Smooth muscle cell (in vitro differentiated cells): Measurements from ENCODE around the gene LIN28B. TPM values are rescaled to one million over a fixed set of nuclear protein-coding genes. Genes with fewer than 3 reads are reported as not detected.

Experiments
- DNase-seq: peaks from one replicate; lab custom pipeline; 2025; ENCODE audit not compliant: unreplicated experiment; lab: John Stamatoyannopoulos, UW
- H2AFZ ChIP-seq: fragments of 200-600 bp; sonication (generic); 2 replicates; pipeline ENCODE4 v1.6.0; 2016; ENCODE audit warnings: antibody characterized with exemption, low read depth, mild to moderate bottlenecking
- H3F3A ChIP-seq: fragments of 200-600 bp; sonication (generic); 2 replicates; pipeline ENCODE4 v1.6.0; 2017; ENCODE audit warnings: antibody characterized with exemption, low read depth
- H3K27ac ChIP-seq: fragments of 200-600 bp; sonication (generic); 2 replicates; pipeline ENCODE4 v1.5.1; 2016; ENCODE audit warnings: low read depth, mild to moderate bottlenecking
- H3K27me3 ChIP-seq: fragments of 200-600 bp; sonication (generic); 2 replicates; pipeline ENCODE4 v1.6.1; 2016; ENCODE audit warnings: low read depth, mild to moderate bottlenecking
- H3K36me3 ChIP-seq: fragments of 200-600 bp; sonication (generic); 2 replicates; pipeline ENCODE4 v1.5.1; 2016; ENCODE audit warnings: low read depth
- H3K4me1 ChIP-seq: fragments of 200-600 bp; sonication (generic); 2 replicates; pipeline ENCODE4 v1.5.1; 2016; ENCODE audit warnings: low read depth
- H3K4me2 ChIP-seq: fragments of 200-600 bp; sonication (generic); 2 replicates; pipeline ENCODE4 v1.6.0; 2016; ENCODE audit warnings: mild to moderate bottlenecking
- H3K4me3 ChIP-seq: fragments of 200-600 bp; sonication (generic); 2 replicates; pipeline ENCODE4 v1.5.1; 2016; ENCODE audit warnings: mild to moderate bottlenecking
- H3K79me2 ChIP-seq: fragments of 200-600 bp; sonication (generic); 2 replicates; pipeline ENCODE4 v1.6.0; 2016; ENCODE audit warnings: low read depth, mild to moderate bottlenecking
- H3K9ac ChIP-seq: fragments of 200-600 bp; sonication (generic); 2 replicates; pipeline ENCODE4 v1.6.0; 2016; ENCODE audit warnings: low read depth
- H3K9me3 ChIP-seq: fragments of 200-600 bp; sonication (generic); replicated peaks from 2 replicates; pipeline ENCODE4 v1.5.1; 2016; ENCODE audit warnings: low read depth
- H4K20me1 ChIP-seq: fragments of 200-600 bp; sonication (generic); 2 replicates; pipeline ENCODE4 v1.6.0; 2016; ENCODE audit warnings: low read depth
- WGBS: methylation state at CpG from one replicate; pipeline ENCODE4 v1.1.7; 2016; ENCODE audit warnings: low lambda C conversion rate; 5-methylcytosine and 5-hydroxymethylcytosine counted together
- polyA plus RNA-seq: library from polyadenylated mRNA; unstranded; fragments of >200 nt; fragmentation: Nextera tagmentation; extraction: Ambion mirVana; gene quantifications from 2 replicates; pipeline ENCODE4 v1.2.1, GENCODE V29; 2016
- small RNA-seq: library from RNA; depleted of rRNA; stranded (forward); fragments of <200 nt; gene quantifications from one replicate; pipeline ENCODE3, GENCODE V24; 2014
- total RNA-seq: library from RNA; depleted of rRNA; stranded (reverse); fragments of >200 nt; gene quantifications from 2 replicates; pipeline ENCODE4 v1.2.3, GENCODE V29; 2014
- TF ChIP-seq, protein P1 (sequence below): fragments of 200-600 bp; sonication (generic); IDR thresholded peaks from 2 replicates; pipeline ENCODE4 v1.5.1; 2017; ENCODE audit warnings: borderline replicate concordance, mild to moderate bottlenecking, antibody characterized with exemption; ENCODE audit not compliant: insufficient read depth, poor library complexity, severe bottlenecking

Gene LIN28B
- total and polyA plus RNA-seq, 2 experiments from 2014 or later: 1.4 to 11.6 TPM

DNA sequence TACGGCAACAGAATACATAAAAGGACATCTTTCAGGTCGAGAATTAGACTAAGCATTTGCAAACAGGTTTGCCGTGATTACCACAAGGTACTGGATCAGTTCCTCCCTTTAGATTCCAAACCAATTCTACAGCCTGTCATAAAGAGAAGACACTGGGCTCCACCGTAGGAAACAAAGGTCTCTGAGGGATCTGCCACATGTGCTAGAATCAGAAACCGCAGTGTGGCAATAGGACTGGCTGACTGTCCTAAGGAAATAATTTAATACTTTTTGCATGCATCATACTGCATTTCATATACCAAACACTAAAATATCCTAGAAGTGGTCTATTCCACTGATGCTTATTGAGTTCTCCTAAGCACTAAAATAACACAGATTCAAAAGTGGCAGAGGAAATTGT, 163.7 kb downstream of the LIN28B start:
- Histone ChIP-seq H3K4me2 (no peak overlapping the region), H3K27ac (no peak overlapping the region), H3K4me1 (no peaks in the 10 kb centered on the region), H2AFZ (no peak overlapping the region), H3F3A (no peaks in the 10 kb centered on the region), H4K20me1 (no peaks in the 10 kb centered on the region), H3K79me2 (no peaks in the 10 kb centered on the region), H3K9ac (no peak overlapping the region), H3K4me3 (no peak overlapping the region), H3K36me3 (no peaks in the 10 kb centered on the region), H3K27me3 (no peaks in the 10 kb centered on the region), H3K9me3 (no peaks in the 10 kb centered on the region)
- TF ChIP-seq, protein P1, sequence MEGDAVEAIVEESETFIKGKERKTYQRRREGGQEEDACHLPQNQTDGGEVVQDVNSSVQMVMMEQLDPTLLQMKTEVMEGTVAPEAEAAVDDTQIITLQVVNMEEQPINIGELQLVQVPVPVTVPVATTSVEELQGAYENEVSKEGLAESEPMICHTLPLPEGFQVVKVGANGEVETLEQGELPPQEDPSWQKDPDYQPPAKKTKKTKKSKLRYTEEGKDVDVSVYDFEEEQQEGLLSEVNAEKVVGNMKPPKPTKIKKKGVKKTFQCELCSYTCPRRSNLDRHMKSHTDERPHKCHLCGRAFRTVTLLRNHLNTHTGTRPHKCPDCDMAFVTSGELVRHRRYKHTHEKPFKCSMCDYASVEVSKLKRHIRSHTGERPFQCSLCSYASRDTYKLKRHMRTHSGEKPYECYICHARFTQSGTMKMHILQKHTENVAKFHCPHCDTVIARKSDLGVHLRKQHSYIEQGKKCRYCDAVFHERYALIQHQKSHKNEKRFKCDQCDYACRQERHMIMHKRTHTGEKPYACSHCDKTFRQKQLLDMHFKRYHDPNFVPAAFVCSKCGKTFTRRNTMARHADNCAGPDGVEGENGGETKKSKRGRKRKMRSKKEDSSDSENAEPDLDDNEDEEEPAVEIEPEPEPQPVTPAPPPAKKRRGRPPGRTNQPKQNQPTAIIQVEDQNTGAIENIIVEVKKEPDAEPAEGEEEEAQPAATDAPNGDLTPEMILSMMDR: no peak
- 95% methylated on average over 5 of the region's 5 CpGs for WGBS
- DNase-seq: no peak

DNA sequence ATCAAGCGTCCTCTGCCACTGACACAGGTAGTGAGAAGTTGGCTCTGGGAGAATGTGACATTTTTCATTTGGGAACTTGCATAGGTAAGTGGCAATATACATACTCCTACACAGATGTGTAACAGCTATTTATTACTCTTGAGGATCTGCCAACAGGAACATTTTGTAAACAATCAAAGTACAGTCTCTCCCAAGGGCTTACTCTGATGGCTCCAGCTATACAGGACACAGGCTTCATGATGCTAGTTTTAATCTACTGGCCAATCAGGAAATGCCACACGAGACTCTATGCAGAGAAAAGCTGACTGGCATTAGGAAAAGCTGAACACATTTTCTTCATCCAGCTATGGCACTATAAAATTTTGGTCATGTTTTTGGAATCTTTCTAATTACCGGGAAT, 165.1 kb downstream of the LIN28B start:
- Histone ChIP-seq H3K4me3 (no peak overlapping the region), H3K9ac (no peak overlapping the region), H3K36me3 (no peaks in the 10 kb centered on the region), H3K27ac (no peak overlapping the region), H3K27me3 (no peaks in the 10 kb centered on the region), H4K20me1 (no peaks in the 10 kb centered on the region), H3K4me2 (no peak overlapping the region), H3K79me2 (no peaks in the 10 kb centered on the region), H3K4me1 (no peaks in the 10 kb centered on the region), H2AFZ (no peak overlapping the region), H3K9me3 (no peaks in the 10 kb centered on the region), H3F3A (no peaks in the 10 kb centered on the region)
- no peak for DNase-seq
- WGBS: 87% methylated on average over 3 of the region's 3 CpGs
- TF ChIP-seq, protein P1: no peak

DNA sequence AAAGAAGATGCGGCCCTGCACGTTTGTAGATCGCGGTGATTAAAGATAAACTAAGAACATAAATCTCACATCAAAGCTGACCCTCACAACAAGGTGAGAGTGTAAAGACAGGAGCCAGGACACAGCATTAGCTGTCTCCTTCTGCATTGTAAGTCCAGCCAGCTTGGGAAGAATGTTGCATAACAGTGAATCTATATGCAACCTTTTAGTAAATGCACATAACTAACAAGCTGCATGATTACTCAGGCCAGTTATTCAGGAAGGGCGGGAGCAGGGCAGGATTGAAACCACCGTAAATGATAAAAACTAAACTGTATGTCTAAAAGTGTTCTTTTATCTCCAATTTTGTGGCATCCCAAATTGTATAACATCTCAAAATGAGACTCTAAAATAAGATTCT, 165.8 kb downstream of the LIN28B start:
- Histone ChIP-seq H3K36me3 (no peaks in the 10 kb centered on the region), H3K27ac (no peak overlapping the region), H3K79me2 (no peaks in the 10 kb centered on the region), H3K4me2 (no peak overlapping the region), H3K4me1 (no peaks in the 10 kb centered on the region), H4K20me1 (no peaks in the 10 kb centered on the region), H3K9ac (no peak overlapping the region), H2AFZ (no peak overlapping the region), H3K9me3 (no peaks in the 10 kb centered on the region), H3F3A (no peaks in the 10 kb centered on the region), H3K4me3 (no peak overlapping the region), H3K27me3 (no peaks in the 10 kb centered on the region)
- TF ChIP-seq, protein P1: no peak
- WGBS: 81% methylated on average over 6 of the region's 6 CpGs
- DNase-seq: no peak

Small RNA genes lying within 50 kb of the gene (small RNA-seq; reads per million reads assigned to genes)
- not detected for gene RNU6-1106P

Other genes starting within 250 kb of the LIN28B start
- 21.7 and 31.2 TPM in 2 replicates for gene HACE1, start 97.2 kb upstream of the LIN28B start, total RNA-seq
- gene HACE1, start 97.2 kb upstream of the LIN28B start, polyA plus RNA-seq: 7.1 and 7.5 TPM in 2 replicates
- 1.0 and 4.8 TPM in 2 replicates for gene POPDC3, start 222.9 kb downstream of the LIN28B start, total RNA-seq
- 5.0 and 6.1 TPM in 2 replicates for gene POPDC3, start 222.9 kb downstream of the LIN28B start, polyA plus RNA-seq